Osteoblast (primary cell): ENCODE results near the gene BCAS3. TPM values are rescaled to one million over a fixed set of nuclear protein-coding genes. Genes with fewer than 3 reads are reported as not detected.

ENCODE experiments used
- DNase-seq: peaks from one replicate; pipeline ENCODE4 v3.0.0; 2011; ENCODE audit warnings: low spot score, mixed read lengths; ENCODE audit not compliant: insufficient read length; ENCODE audit errors: missing footprints
- H2AFZ ChIP-seq: 2 replicates; pipeline ENCODE4 v1.6.0; 2011; ENCODE audit warnings: mild to moderate bottlenecking, low read length
- H3K27ac ChIP-seq: 2 replicates; pipeline ENCODE4 v1.5.1; 2011; ENCODE audit warnings: mild to moderate bottlenecking, low read depth, low read length, moderate library complexity
- H3K27me3 ChIP-seq: 2 replicates; pipeline ENCODE4 v1.6.0; 2012; ENCODE audit warnings: mild to moderate bottlenecking, control low read depth, inconsistent platforms, low read length, moderate library complexity; ENCODE audit not compliant: insufficient read depth
- H3K36me3 ChIP-seq: 2 replicates; pipeline ENCODE4 v1.5.1; 2011; ENCODE audit warnings: mild to moderate bottlenecking, low read length, control low read depth, moderate library complexity; ENCODE audit not compliant: insufficient read depth
- H3K4me1 ChIP-seq: 2 replicates; pipeline ENCODE4 v1.5.1; 2011; ENCODE audit warnings: mild to moderate bottlenecking, low read length, control low read depth, moderate library complexity; ENCODE audit not compliant: insufficient read depth
- H3K4me2 ChIP-seq: 2 replicates; pipeline ENCODE4 v1.6.0; 2011; ENCODE audit warnings: mild to moderate bottlenecking, low read length; ENCODE audit not compliant: insufficient read depth
- H3K4me3 ChIP-seq: fragments of 200-600 bp; sonication (generic); 3 replicates; pipeline ENCODE4 v1.5.1; 2012; ENCODE audit warnings: mild to moderate bottlenecking, low read length, inconsistent platforms; ENCODE audit not compliant: insufficient read depth
- H3K79me2 ChIP-seq: 2 replicates; pipeline ENCODE4 v1.6.0; 2012; ENCODE audit warnings: mild to moderate bottlenecking, low read length, control low read depth, inconsistent platforms; ENCODE audit not compliant: insufficient read depth
- H3K9me3 ChIP-seq: 2 replicates; pipeline ENCODE4 v1.5.1; 2011; ENCODE audit warnings: low read depth, low read length, control low read depth
- H4K20me1 ChIP-seq: 2 replicates; pipeline ENCODE4 v1.6.0; 2012; ENCODE audit warnings: mild to moderate bottlenecking, low read length, control low read depth; ENCODE audit not compliant: insufficient read depth
- CTCF ChIP-seq: IDR thresholded peaks from 2 replicates; pipeline ENCODE4 v1.5.1; 2011; ENCODE audit warnings: mild to moderate bottlenecking, low read depth, low read length, moderate library complexity; ENCODE audit errors: extremely low read depth
- total RNA-seq: library from RNA; depleted of rRNA; stranded (reverse); fragments of >200 nt; gene quantifications from 2 replicates; pipeline ENCODE4 v1.2.3, GENCODE V29; 2012

Gene BCAS3
- total RNA-seq, 1 donor, result 31.5 TPM

GRCh38 chr17:60902399-60902798 is 224.7 kb downstream of the BCAS3 start:
- TF ChIP-seq CTCF, result no peak
- peaks cover 20% of the 10 kb centered on the region for H3K4me1 ChIP-seq
- no peaks in the 10 kb centered on the region for H3K79me2 ChIP-seq
- H4K20me1 ChIP-seq, result no peaks in the 10 kb centered on the region
- no peaks in the 10 kb centered on the region for H3K9me3 ChIP-seq
- peak overlapping the region; percentile 38 for H3K4me3 ChIP-seq
- DNase-seq, result no peak
- H3K4me2 ChIP-seq, result peak overlapping the region; percentile 68
- no peaks in the 10 kb centered on the region for H3K27me3 ChIP-seq
- H3K36me3 ChIP-seq, result no peaks in the 10 kb centered on the region
- H3K27ac ChIP-seq, result peak overlapping the region; percentile 83
- peak overlapping the region; percentile 66 for H2AFZ ChIP-seq

- H3K27ac ChIP-seq, result no peak overlapping the region
Observed at GRCh38 chr17:60904582-60904981, 226.9 kb downstream of the BCAS3 start.

DNA sequence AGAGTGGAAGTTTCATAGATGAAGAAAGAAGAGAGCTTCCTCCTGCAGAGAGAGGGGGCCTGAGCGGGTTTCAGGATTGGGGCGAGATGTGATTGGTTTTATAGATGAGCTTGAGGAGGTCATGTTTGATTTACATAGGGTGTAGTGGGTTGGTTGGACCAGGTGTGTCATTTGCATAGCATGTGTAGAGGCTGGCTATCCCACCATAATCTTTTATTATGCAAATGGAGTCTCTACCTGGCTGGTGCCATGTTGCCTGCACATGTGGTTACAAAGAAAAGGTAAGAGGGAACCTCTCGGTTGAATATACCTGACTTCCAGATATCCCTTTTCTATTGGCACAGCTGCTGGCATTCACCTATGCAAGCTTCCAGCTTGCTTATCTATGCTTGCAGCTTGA is 228.1 kb downstream of the BCAS3 start:
- H3K4me2 ChIP-seq, result no peak overlapping the region
- no peaks in the 10 kb centered on the region for H3K27me3 ChIP-seq
- H3K27ac ChIP-seq, result no peak overlapping the region
- no peaks in the 10 kb centered on the region for H4K20me1 ChIP-seq
- DNase-seq, result no peak
- no peaks in the 10 kb centered on the region for H3K36me3 ChIP-seq
- no peak for TF ChIP-seq CTCF
- peaks cover 25% of the 10 kb centered on the region for H3K4me1 ChIP-seq
- H2AFZ ChIP-seq, result no peak overlapping the region
- H3K9me3 ChIP-seq, result no peaks in the 10 kb centered on the region
- H3K4me3 ChIP-seq, result no peak overlapping the region
- no peaks in the 10 kb centered on the region for H3K79me2 ChIP-seq

More at GRCh38 chr17:60904582-60904981, 226.9 kb downstream of the BCAS3 start:
- Histone ChIP-seq H3K4me3 (no peak overlapping the region), H3K79me2 (no peaks in the 10 kb centered on the region), H3K36me3 (no peaks in the 10 kb centered on the region), H3K9me3 (no peaks in the 10 kb centered on the region), H3K4me2 (no peak overlapping the region), H3K4me1 (peaks cover 26% of the 10 kb centered on the region), H3K27me3 (no peaks in the 10 kb centered on the region), H4K20me1 (no peaks in the 10 kb centered on the region), H2AFZ (no peak overlapping the region)
- TF ChIP-seq CTCF, result no peak
- DNase-seq, result no peak

- no peaks in the 10 kb centered on the region for H3K9me3 ChIP-seq
- H3K36me3 ChIP-seq, result no peaks in the 10 kb centered on the region
- TF ChIP-seq CTCF, result no peak
- no peak for DNase-seq
- no peaks in the 10 kb centered on the region for H3K79me2 ChIP-seq
- H3K4me1 ChIP-seq, result peaks cover 6% of the 10 kb centered on the region
- H3K27me3 ChIP-seq, result no peaks in the 10 kb centered on the region
- H3K4me3 ChIP-seq, result no peak overlapping the region
- no peak overlapping the region for H3K27ac ChIP-seq
- H4K20me1 ChIP-seq, result no peaks in the 10 kb centered on the region
- H3K4me2 ChIP-seq, result no peak overlapping the region
- H2AFZ ChIP-seq, result no peak overlapping the region
Observed at GRCh38 chr17:60908324-60908723, 230.7 kb downstream of the BCAS3 start.
